ENCODE measurements around the gene NTRK1.

The NTRK1 gene

GRCh38 chr1:156898161-156898566, 37.5 kb downstream of the NTRK1 start:
- no peak for DNase-seq (ENCODE audit: low spot score)

DNA sequence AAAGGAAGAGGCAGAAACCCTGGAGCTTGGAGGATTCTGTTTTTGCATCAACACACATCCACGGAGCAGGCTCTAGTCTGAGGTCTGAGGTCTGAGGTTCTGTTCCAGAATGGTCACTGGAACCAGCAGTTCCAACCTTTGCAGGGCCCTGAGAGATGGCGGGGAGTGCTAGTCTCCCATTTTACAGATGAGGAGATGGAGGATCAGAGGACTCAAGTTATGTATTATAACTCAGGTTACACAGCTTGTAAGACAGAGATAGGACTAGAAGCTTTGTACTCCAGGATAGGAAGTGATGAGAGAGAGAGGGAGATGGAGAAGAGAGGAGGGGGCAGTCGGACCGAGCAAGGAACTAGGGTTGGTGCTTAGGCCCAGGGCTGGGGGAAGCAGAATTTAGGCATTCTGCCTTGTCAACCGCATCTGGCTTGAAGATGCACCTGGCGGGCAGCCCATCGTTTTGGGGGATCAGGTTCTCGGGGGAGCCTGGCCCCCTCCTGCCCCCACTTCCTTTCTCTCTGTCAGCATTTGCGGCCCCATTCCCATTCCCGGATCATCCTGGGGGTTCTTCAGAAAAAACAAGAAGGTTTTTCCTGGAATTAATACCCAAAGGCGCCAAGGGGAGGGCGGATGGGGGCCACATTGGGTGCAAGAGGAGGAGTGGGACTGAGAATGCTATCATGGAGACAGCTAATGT, 38.5 kb downstream of the NTRK1 start:
- DNase-seq (ENCODE audit: low spot score), result no peak

DNA sequence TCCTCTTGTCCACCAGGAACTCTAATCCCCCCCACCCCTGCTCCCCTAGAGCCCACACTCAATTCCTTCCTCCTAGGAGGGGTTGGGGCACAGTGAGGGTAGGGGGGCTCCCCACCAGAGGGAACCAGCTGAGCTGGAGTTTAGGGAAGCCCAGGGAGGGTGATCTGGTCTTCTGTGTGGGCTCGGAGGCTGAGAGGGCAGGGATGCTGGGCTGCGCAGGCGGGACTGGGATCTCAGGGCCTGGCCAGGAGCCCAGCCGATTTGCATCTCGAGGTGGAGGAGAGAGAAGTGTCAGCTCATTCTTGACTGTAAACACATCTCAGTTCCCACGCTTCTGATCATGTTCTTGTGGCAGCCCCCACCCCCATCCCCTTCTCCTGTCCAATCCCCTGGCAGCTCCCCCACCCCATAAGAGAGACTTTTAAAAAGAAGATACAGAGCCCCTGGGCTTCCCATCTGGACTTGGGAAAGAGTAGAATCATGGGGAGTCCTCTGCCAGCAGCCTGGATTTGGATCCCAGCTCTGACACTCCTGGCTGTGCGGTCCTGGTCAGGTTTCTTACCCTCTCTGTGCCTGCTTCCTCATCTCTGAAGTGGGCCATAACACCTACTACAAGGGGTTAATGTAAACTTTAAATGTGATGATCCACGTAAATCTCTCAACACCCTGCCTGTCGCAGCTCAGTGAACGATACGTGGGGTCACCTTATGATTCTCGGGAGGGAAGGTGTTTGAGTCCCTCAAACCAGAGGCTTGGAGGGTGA, 39.5 kb downstream of the NTRK1 start:
- no peak for DNase-seq (ENCODE audit: low spot score)

DNA sequence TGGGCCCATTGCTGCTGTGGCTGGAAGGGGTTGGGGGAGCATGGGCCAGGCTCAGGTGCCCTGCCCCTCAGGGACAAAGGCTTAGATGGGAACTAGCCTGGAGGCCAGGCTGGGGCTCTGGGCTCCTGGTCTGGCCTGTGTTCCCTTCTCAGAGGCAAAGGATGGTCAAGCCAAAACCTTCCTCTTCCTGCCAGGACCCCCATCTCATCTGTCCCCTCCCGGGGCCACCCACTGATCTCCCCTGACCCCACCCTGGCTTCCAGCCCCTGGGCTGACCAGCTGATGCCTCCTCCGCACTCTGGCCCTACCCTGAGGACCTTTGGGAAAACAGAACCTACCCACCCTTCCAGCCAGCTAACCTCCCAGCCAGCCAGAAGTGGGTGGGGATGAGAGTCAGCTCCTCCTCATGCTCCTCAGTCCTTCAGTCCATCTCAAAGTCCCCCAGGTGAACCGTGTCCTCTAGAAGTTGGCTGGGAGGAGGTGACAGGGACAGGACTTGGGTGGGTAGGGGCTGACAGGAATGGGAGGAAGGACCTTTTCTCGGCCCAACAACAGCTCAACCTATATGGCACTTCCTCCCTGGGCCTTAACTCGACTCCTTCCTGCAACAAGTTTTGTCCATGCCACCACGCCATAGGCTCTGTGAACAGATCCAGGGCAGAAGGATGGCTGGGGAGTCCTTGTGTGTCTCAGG, 40.4 kb downstream of the NTRK1 start:
- DNase-seq (ENCODE audit: low spot score), result no peak

- DNase-seq (ENCODE audit: low spot score), result no peak
Measured at GRCh38 chr1:156901590-156901900, 40.9 kb downstream of the NTRK1 start.

GRCh38 chr1:156901966-156902915, 41.6 kb downstream of the NTRK1 start:
- no peak for DNase-seq (ENCODE audit: low spot score)

DNA sequence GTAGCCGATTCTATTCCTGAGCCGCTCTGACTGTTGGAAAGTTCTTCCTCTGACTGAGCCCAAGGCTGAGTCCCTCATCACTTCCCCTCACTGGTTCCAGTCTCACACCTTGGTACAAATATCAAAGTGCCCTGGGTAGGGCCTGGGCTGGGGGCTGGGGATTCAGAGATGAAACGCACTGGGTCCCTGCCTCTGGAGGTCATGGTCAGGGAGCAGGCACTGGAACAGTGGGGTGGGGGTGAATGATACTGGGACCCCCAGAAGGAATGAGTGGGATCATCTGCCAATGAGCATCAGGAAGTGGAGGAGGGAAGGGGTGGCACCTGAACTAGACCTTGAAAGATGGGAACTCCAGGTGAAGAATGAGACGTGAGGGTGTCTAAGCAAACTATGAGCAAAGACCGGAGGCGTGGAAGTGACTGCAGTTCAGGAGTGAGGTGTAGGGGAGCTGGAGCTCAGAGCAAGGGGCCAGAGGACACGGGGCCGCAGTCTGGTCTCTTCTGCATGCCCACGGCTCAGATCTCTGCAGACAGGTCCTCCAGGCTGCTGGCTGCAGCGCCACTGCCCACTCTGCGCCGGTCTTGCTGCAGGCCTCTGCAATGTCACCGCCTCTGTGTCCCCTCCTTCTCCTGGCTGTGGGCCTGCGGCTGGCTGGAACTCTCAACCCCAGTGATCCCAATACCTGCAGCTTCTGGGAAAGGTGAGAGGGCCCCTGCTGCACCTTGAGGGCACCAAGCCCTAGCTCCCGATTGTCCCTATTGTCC, 42.8 kb downstream of the NTRK1 start:
- DNase-seq (ENCODE audit: low spot score), result no peak

GRCh38 chr1:156904187-156904959, 43.7 kb downstream of the NTRK1 start:
- DNase-seq (ENCODE audit: low spot score), result no peak

DNA sequence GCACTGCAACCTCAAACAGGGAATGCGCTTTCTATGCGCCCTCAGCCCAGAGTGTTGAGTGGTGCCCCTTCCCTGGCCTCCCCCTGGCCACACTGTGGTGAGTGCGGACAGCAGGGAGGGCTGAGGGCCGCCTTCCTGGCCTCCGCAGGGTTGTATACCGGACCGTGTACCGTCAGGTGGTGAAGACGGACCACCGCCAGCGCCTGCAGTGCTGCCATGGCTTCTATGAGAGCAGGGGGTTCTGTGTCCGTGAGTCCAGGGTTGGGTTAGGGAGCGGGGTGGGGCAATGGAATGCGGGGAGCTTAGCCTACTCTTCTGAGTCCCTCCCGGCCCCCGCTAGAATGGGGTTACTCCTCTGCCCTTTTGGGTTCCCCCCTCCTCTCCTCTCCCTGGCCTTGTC, 44.5 kb downstream of the NTRK1 start:
- DNase-seq (ENCODE audit: low spot score), result no peak

GRCh38 chr1:156905651-156906050, 45.0 kb downstream of the NTRK1 start:
- DNase-seq (ENCODE audit: low spot score), result no peak

DNA sequence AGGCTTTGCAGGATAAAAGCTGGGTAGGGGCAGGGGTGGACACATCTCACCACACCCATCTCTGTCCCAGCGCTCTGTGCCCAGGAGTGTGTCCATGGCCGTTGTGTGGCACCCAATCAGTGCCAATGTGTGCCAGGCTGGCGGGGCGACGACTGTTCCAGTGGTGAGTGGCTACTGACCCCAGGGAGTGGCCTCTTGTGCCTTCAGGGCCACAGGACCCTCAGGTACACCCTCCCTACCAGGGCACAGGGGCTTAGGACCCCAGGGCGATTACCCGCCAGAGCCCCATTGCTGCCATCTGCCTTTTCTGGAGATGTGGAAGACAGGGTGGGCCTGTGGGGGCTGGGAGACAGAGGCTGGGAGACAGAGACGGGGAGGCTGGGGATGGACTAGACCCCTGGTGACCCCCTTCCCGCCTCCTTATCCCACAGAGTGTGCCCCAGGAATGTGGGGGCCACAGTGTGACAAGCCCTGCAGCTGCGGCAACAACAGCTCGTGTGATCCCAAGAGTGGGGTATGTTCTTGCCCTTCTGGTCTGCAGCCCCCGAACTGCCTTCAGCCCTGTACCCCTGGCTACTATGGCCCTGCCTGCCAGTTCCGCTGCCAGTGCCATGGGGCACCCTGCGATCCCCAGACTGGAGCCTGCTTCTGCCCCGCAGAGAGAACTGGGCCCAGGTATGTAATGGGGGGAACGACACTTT, 45.7 kb downstream of the NTRK1 start:
- no peak for DNase-seq (ENCODE audit: low spot score)

GRCh38 chr1:156908541-156908940, 47.9 kb downstream of the NTRK1 start:
- DNase-seq (ENCODE audit: low spot score), result no peak

GRCh38 chr1:156908955-156909354, 48.3 kb downstream of the NTRK1 start:
- DNase-seq (ENCODE audit: low spot score), result no peak

GRCh38 chr1:156909671-156910070, 49.0 kb downstream of the NTRK1 start:
- DNase-seq (ENCODE audit: low spot score), result no peak

GRCh38 chr1:156910309-156910782, 49.7 kb downstream of the NTRK1 start:
- DNase-seq (ENCODE audit: low spot score), result peak; percentile 43

DNA sequence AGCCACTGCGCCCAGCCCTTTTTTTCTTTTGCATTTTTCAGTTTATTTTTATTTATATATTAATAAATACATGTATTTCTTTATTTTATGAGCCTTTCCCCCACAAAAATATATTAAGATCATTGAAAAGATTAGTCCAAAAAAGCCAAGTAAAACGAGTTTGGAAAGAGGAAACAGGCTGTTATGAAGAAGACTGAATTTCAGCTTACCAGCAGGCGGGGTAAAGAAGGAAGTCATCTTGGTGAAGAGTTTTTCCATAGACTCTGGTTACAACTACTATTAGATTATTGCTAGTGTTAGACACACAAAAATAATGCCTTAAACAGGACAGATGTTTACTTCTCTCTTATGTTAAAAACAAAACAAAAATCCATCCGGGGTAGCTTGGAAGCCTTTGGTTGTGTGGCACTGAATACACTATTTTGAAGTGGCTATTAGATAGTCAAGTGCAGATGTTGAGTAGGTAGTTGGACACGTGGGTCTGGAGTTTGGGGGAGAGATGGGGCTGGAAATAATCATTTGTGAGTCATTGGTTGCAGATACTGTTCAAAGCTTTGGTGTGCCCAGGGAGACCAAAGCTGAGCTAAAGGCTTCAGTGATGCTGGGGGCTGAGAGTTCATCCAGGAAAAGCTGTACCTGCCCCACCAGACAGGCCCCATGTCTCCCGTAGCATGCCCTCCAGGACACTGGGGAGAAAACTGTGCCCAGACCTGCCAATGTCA, 51.1 kb downstream of the NTRK1 start:
- no peak for DNase-seq (ENCODE audit: low spot score)

DNA sequence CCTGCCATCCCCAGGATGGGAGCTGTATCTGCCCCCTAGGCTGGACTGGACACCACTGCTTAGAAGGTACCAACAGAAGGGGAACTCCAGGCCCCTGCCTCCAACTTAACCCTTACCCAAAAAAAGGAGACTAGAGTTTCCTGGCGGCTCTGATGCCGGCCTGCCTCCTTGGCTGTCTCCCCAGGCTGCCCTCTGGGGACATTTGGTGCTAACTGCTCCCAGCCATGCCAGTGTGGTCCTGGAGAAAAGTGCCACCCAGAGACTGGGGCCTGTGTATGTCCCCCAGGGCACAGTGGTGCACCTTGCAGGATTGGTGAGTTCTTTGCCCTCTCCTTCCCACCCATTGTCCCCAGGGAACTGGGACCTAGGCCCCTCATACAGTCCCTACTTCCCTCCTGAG, 51.6 kb downstream of the NTRK1 start:
- DNase-seq (ENCODE audit: low spot score), result no peak

DNA sequence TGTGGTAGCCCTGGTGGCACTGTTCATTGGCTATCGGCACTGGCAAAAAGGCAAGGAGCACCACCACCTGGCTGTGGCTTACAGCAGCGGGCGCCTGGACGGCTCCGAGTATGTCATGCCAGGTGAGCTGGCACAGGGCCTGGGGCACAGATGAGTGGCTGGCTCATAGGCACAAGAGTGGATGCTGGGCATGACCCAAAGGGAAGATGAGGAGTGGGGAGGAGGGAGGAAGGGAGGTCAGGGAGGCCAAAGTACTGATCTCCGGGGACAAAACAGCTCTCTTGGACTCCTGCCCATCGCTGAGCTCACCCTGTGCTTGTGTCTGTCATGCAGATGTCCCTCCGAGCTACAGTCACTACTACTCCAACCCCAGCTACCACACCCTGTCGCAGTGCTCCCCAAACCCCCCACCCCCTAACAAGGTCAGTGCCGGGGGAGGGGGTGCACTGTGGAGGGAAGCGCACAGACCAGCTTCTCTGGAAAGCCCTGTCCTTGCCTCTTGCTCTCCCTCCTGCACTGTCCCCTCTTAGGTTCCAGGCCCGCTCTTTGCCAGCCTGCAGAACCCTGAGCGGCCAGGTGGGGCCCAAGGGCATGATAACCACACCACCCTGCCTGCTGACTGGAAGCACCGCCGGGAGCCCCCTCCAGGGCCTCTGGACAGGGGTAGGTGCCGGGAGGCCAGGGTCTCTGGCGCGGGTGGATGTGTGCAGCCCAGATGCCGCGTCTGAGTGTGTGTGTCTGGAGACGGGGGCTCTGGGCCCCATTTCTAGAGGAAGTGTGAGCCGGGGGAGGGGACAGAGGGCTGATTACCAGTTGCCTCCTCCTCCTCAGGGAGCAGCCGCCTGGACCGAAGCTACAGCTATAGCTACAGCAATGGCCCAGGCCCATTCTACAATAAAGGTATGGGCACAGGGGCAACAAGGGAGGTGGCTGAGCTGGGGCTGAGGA, 52.5 kb downstream of the NTRK1 start:
- no peak for DNase-seq (ENCODE audit: low spot score)
